GM12864 (cell line): ENCODE data around the gene GBP5.
"Not testable (repeated sequence)": the region's sequence is repeated elsewhere in the genome, so short reads cannot be mapped to it uniquely, and the experiment has no call there.

ENCODE experiments used
- DNase-seq: peaks from one replicate; pipeline ENCODE4 v3.0.0-alpha.2; 2011; ENCODE audit warnings: low read depth
- H3K4me3 ChIP-seq: 2 replicates; pipeline ENCODE4 v1.5.1; 2011; ENCODE audit warnings: mild to moderate bottlenecking, low read depth, low read length, control low read depth
- CTCF ChIP-seq: IDR thresholded peaks from 2 replicates; pipeline ENCODE4 v1.5.1; 2011; ENCODE audit warnings: low read depth, mild to moderate bottlenecking, moderate library complexity, low read length, control low read depth, inconsistent platforms; ENCODE audit errors: missing control alignments

GBP5 gene, protein sequence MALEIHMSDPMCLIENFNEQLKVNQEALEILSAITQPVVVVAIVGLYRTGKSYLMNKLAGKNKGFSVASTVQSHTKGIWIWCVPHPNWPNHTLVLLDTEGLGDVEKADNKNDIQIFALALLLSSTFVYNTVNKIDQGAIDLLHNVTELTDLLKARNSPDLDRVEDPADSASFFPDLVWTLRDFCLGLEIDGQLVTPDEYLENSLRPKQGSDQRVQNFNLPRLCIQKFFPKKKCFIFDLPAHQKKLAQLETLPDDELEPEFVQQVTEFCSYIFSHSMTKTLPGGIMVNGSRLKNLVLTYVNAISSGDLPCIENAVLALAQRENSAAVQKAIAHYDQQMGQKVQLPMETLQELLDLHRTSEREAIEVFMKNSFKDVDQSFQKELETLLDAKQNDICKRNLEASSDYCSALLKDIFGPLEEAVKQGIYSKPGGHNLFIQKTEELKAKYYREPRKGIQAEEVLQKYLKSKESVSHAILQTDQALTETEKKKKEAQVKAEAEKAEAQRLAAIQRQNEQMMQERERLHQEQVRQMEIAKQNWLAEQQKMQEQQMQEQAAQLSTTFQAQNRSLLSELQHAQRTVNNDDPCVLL

DNA sequence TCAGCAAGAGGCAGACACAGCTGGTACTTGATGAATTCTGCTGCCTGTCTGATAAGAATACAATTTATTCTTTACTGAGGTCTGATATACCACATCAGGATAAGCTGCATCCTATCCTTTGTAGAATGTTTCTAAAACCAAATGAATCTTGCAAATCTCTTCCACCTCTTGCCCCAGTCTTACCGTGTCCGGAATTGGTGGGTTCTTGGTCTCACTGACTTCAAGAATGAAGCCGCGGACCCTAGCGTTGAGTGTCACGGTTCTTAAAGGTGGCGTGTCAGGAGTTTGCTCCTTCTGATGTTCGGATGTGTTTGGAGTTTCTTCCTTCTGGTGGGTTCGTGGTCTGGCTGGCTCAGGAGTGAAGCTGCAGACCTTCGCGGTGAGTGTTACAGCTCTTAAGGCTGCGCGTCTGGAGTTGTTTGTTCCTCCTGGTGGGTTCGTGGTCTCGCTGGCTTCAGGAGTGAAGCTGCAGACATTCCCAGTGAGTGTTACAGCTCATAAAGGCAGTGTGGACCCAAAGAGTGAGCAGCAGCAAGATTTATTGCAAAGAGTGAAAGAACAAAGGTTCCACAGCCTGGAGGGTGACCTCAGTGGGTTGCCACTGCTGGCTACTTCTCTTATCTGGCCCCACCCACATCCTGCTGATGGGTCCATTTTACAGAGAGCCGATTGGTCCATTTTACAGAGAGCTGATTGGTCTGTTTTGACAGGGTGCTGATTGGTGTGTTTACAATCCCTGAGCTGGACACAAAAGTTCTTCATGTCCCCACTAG lies at the start of gene GBP5:
GBP5 (minus strand) TSS at position 592 of the 773 bp plus-strand sequence. CDS start 3,305 bp downstream, outside the sequence.
- H3K4me3 ChIP-seq, DNase-seq: not testable (repeated sequence)

GRCh38 chr1:89322402-89322801 lies 49.7 kb upstream of the GBP5 start:
- DNase-seq: no peak
- H3K4me3 ChIP-seq: no peak overlapping the region
- no peak for TF ChIP-seq CTCF

DNA sequence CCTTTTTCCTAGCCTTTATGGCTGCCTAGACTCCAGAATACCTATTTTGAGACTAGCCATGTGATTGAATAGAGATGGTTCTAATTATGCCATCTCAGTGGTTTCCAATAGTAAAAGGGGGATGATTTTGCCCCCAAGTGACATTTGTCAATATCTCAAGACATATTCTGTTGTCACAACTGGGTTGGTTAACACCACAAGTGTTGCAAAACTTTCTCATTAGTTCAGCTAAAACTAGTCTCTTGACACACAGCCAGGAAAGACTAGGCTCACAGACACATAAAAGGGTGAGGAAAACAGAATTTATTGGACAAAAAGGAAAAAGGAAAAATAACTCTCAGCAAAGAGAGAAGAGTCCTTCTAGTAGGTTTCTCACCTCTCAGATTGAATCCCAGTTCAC lies 39.9 kb upstream of the GBP5 start:
- TF ChIP-seq CTCF: no peak
- no peak overlapping the region for H3K4me3 ChIP-seq
- DNase-seq: no peak

GRCh38 chr1:89311757-89312156 lies 39.1 kb upstream of the GBP5 start:
- no peak overlapping the region for H3K4me3 ChIP-seq
- no peak for DNase-seq
- TF ChIP-seq CTCF: no peak

DNA sequence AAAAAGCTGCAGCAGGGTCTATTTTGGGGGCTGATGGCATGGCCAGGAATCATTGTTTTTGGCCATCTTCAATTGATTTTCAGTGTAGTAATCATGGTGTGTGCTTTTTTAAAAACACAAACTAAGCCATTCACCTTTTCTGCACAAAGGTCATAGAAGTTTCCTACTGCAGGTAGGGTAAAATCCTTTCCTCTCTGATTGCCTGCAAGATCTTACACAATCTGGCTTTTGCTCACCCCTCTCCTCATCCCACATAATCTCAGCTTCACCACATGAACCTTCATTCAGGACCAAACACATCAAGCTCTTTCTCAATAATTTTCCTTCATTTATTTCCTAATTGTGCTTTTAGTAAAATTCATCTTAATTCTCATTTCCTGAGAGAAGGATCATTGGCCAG lies 38.3 kb upstream of the GBP5 start:
- no peak for DNase-seq
- TF ChIP-seq CTCF: no peak
- no peak overlapping the region for H3K4me3 ChIP-seq

DNA sequence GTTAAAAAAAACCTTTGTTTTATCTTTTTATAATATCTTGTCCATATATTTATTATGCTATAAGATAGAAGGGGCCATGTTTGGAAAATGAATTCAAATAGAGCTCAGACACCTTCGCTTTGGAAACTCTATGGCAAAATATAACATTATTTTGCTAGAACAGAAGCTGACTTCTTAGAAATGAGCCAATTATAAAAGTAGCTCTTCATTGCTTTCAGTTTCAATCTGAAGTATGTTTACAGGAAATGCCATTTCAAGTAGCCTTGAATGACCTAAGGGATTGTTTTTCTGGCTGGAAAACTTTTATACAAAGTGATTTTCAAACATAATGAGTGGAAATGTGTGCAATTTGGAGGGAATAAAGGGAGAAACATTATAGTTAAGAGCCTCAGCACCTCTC lies 37.8 kb upstream of the GBP5 start:
- H3K4me3 ChIP-seq: no peak overlapping the region
- TF ChIP-seq CTCF: no peak
- no peak for DNase-seq

DNA sequence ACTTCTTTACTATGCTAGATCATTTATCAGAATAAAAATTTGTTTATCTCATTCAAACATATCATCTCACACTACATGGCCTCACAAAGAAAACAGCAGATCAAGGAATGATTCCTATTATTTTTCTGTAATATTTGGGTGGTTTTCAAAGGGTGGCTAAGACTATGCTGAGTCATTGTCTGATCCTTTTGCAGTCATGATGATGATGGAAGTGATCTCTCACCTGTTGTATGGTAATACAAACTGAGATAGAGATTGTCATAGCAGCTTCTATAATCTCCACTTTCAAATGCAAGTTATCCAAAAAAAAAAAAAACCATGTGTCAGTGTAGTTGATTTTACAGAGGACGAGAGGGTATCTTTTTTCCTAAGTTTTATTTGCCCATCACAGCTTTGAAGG lies 37.2 kb upstream of the GBP5 start:
- no peak for DNase-seq
- H3K4me3 ChIP-seq: no peak overlapping the region
- TF ChIP-seq CTCF: no peak
